Inflammatory macrophage treated with lipopolysaccharide for 1 hour (primary cell): ENCODE results near the gene KLLN.
"Not testable (repeated sequence)": the region's sequence is repeated elsewhere in the genome, so short reads cannot be mapped to it uniquely, and the experiment has no call there.

Source experiments
- DNase-seq, 2 donors: peaks; one replicate each; pipeline ENCODE4 v3.0.0-alpha.2; 2020 to 2022

The KLLN gene

GRCh38 chr10:87842220-87842641 is 21.1 kb downstream of the KLLN start:
- DNase-seq = no peak

GRCh38 chr10:87841186-87841585 is 22.1 kb downstream of the KLLN start:
- DNase-seq = no peak

- no peak for DNase-seq
These were observed 24.7 kb downstream of the KLLN start for GRCh38 chr10:87838650-87839049.

GRCh38 chr10:87837445-87837844 is 25.9 kb downstream of the KLLN start:
- DNase-seq = peak in 1 of 2 donors; percentile 27

- DNase-seq = no peak
These were observed 27.2 kb downstream of the KLLN start for GRCh38 chr10:87836098-87836497.

- DNase-seq = no peak
These were observed 33.2 kb downstream of the KLLN start for GRCh38 chr10:87829986-87830729.

- not testable (repeated sequence) for DNase-seq
These were observed 34.3 kb downstream of the KLLN start for GRCh38 chr10:87829051-87829450.

- no peak for DNase-seq
These were observed 35.7 kb downstream of the KLLN start for GRCh38 chr10:87827681-87828080.

- DNase-seq = no peak
These were observed 36.7 kb downstream of the KLLN start for GRCh38 chr10:87826653-87827052.

GRCh38 chr10:87819289-87819585 is 44.1 kb downstream of the KLLN start:
- DNase-seq = no peak

- DNase-seq = peak; percentile 13 to 22
These were observed 44.6 kb downstream of the KLLN start for GRCh38 chr10:87818505-87819288.

GRCh38 chr10:87817609-87818504 is 45.5 kb downstream of the KLLN start, which contains the start of gene ATAD1:
Gene ATAD1, minus strand, starts transcription at chr10:87818226. Its CDS starts 3,627 bp downstream, at chr10:87814599.
- DNase-seq = peak; percentile 75 to 80

GRCh38 chr10:87816898-87817608 is 46.3 kb downstream of the KLLN start:
- DNase-seq = peak in 1 of 2 donors; percentile 20

GRCh38 chr10:87816163-87816897 is 47.0 kb downstream of the KLLN start:
- peak in 1 of 2 donors; percentile 27 for DNase-seq
